Transverse colon (tissue), 4 donors: ENCODE data around the gene SLC39A11. TPM values are rescaled to one million over a fixed set of nuclear protein-coding genes. Genes with fewer than 3 reads are reported as not detected.

Experiments used
- DNase-seq: peaks from one replicate; pipeline ENCODE4 v3.0.0-alpha.2; 2019
- H3K27ac ChIP-seq, 4 donors: fragments of 200-600 bp; sonication (generic); 2 replicates each; pipeline ENCODE4 v1.5.1; 2016 to 2018; ENCODE audit warnings: inconsistent platforms in 4 of 4
- H3K27me3 ChIP-seq: fragments of 200-600 bp; sonication (generic); 2 replicates; pipeline ENCODE4 v1.5.1; 2017; ENCODE audit warnings: inconsistent platforms
- H3K36me3 ChIP-seq, 4 donors: fragments of 200-600 bp; sonication (generic); 2 replicates each; pipeline ENCODE4 v1.5.1; 2017 to 2019; ENCODE audit warnings: inconsistent platforms in 4 of 4
- H3K4me1 ChIP-seq, 4 donors: fragments of 200-600 bp; sonication (generic); 2 replicates each; pipeline ENCODE4 v1.5.1; 2017 to 2020; ENCODE audit warnings: inconsistent platforms in 4 of 4
- H3K4me3 ChIP-seq, 4 donors: fragments of 200-600 bp; sonication (generic); 1 replicate in 1 of 4; 2 replicates in 3 of 4; pipeline versions ENCODE4 v1.5.1 to v1.6.1; 2017 to 2019; ENCODE audit warnings: inconsistent platforms in 4 of 4
- H3K9me3 ChIP-seq, 2 donors: fragments of 200-600 bp; sonication (generic); 2 replicates each; pipeline ENCODE4 v1.5.1; 2017 to 2019; ENCODE audit warnings: inconsistent platforms in 2 of 2
- CTCF ChIP-seq, 5 experiments: fragments of 200-600 bp in 3 of 5; fragments of 450-650 bp in 2 of 5; sonication (generic) in 3 of 5; IDR thresholded peaks; 1 replicate in 2 of 5; 2 replicates in 3 of 5; pipeline ENCODE4 v1.5.1; 2016 to 2017; ENCODE audit warnings: antibody characterized with exemption in 5 of 5, inconsistent platforms in 3 of 5, mild to moderate bottlenecking in 2 of 5, moderate library complexity in 1 of 5
- EP300 ChIP-seq: sonication (generic); formaldehyde crosslinking; IDR thresholded peaks from one replicate; pipeline ENCODE4 v1.6.1; 2017; ENCODE audit warnings: antibody characterized with exemption, low read depth
- POLR2A ChIP-seq: fragments of 450-650 bp; IDR thresholded peaks from one replicate; pipeline ENCODE4 v1.6.1; 2016; ENCODE audit warnings: antibody characterized with exemption, mild to moderate bottlenecking, moderate library complexity
- POLR2AphosphoS5 ChIP-seq, 3 donors: sonication (generic); formaldehyde crosslinking; IDR thresholded peaks; one replicate each; pipeline ENCODE4 v1.6.1; 2016; ENCODE audit warnings: antibody characterized with exemption in 3 of 3
- WGBS, 2 donors: methylation state at CpG; one replicate each; pipeline ENCODE4 v1.1.5; 2018; ENCODE audit warnings: low coverage in 1 of 2; 5-methylcytosine and 5-hydroxymethylcytosine counted together
- in situ Hi-C, 4 donors: fragments of 200-750 bp; cut with MboI; loops; one replicate each; pipeline versions ENCODE4 v1.15.0 to v1.15.1; 2017; ENCODE audit warnings: low sequenced_read_pairs in 3 of 4, low pct_ligation_motif_present in 1 of 4, low pct_unique_long_range_greater_than_20kb in 1 of 4
- intact Hi-C: fragments of 100-400 bp; cut with DNase I; formaldehyde crosslinking; loops from one replicate; pipeline ENCODE4 v1.15.1; 2023; ENCODE audit warnings: low total_unique reads
- total RNA-seq, 4 donors: library from RNA; depleted of rRNA; stranded (reverse); fragments of >200 nt; gene quantifications; one replicate each; pipeline ENCODE4 v1.1.0, GENCODE V29; 2016

The SLC39A11 gene
- total RNA-seq, 4 donors from 2014 or later: 20.7 to 49.7 (median 33.3) TPM

GRCh38 chr17:72846399-72846798 lies 246.1 kb downstream of the SLC39A11 start:
- TF ChIP-seq POLR2A: no peak
- TF ChIP-seq CTCF (IDR thresholded peaks at IDR 0.05): no peak
- no peak for TF ChIP-seq EP300
- no peak for TF ChIP-seq POLR2AphosphoS5 (IDR thresholded peaks at IDR 0.05)
- H3K27ac ChIP-seq: no peak overlapping the region

GRCh38 chr17:72843591-72843990 lies 248.9 kb downstream of the SLC39A11 start:
- Histone ChIP-seq H3K27ac (no peak overlapping the region), H3K4me1 (no peaks in the 10 kb centered on the region), H3K36me3 (no peaks in the 10 kb centered on the region), H3K9me3 (no peaks in the 10 kb centered on the region), H3K27me3 (no peaks in the 10 kb centered on the region), H3K4me3 (no peak overlapping the region)
- in situ Hi-C loops (no loop called here), intact Hi-C loops (no loop called here)
- no peak for TF ChIP-seq POLR2AphosphoS5 (IDR thresholded peaks at IDR 0.05)
- no peak for TF ChIP-seq POLR2A
- TF ChIP-seq EP300: no peak
- no peak for TF ChIP-seq CTCF (IDR thresholded peaks at IDR 0.05)
- DNase-seq: no peak
- 64 to 74% methylated on average over 3 to 6 of the region's 6 CpGs for WGBS, 2 donors

More at GRCh38 chr17:72846399-72846798, 246.1 kb downstream of the SLC39A11 start:
- in situ Hi-C loops (no loop called here), intact Hi-C loops (no loop called here)
- H3K4me3 ChIP-seq: no peak overlapping the region
- DNase-seq: no peak
- H3K36me3 ChIP-seq: no peaks in the 10 kb centered on the region
- H3K27me3 ChIP-seq: no peaks in the 10 kb centered on the region
- no peaks in the 10 kb centered on the region for H3K4me1 ChIP-seq
- no peaks in the 10 kb centered on the region for H3K9me3 ChIP-seq
- WGBS, 2 donors: 67 to 93% methylated on average over 1 of the region's 1 CpG

GRCh38 chr17:72840019-72840418 lies 252.5 kb downstream of the SLC39A11 start:
- Histone ChIP-seq H3K4me3 (no peak overlapping the region), H3K27ac (no peak overlapping the region), H3K27me3 (no peaks in the 10 kb centered on the region), H3K9me3 (no peaks in the 10 kb centered on the region), H3K36me3 (no peaks in the 10 kb centered on the region), H3K4me1 (no peaks in the 10 kb centered on the region)
- no peak for DNase-seq
- intact Hi-C loops (no loop called here), in situ Hi-C loops (no loop called here)
- TF ChIP-seq EP300 (no peak), CTCF (IDR thresholded peaks at IDR 0.05) (no peak), POLR2AphosphoS5 (IDR thresholded peaks at IDR 0.05) (no peak), POLR2A (no peak)

DNA sequence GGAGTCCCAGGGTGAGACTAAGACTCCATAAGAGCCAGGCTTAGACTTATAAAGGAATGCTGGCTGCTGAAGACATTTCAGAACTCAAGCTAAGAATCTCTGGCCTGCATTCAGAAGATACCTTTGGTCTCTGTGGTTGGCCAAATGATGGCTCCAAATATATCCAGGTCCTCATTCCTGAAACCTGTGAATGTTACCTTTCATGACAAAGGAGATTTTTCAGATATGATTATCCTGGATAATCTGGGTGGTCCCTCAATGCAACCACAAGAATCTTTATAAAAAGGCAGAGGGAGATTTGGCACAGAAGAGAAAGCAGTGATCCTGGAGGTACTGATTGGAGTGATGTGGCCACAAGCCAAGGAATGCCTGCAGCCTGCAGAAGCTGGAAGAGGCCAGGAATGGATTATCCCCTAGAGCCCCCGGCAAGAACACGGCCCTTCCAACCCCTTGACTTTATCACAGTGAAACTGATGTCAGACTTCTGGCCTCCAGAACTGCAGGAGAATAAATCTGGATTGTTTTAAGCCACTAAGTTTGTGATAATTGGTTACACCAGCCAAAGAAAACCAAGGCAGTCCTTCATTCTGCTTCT lies 253.3 kb downstream of the SLC39A11 start:
- Histone ChIP-seq H3K36me3 (no peaks in the 10 kb centered on the region), H3K4me1 (no peaks in the 10 kb centered on the region), H3K9me3 (no peaks in the 10 kb centered on the region), H3K27ac (no peak overlapping the region), H3K4me3 (no peak overlapping the region), H3K27me3 (no peaks in the 10 kb centered on the region)
- intact Hi-C loops: no loop called here
- 79 to 80% methylated on average over 1 to 2 of the region's 2 CpGs for WGBS, 2 donors
- no peak for TF ChIP-seq CTCF (IDR thresholded peaks at IDR 0.05)
- no peak for TF ChIP-seq POLR2AphosphoS5 (IDR thresholded peaks at IDR 0.05)
- no peak for TF ChIP-seq POLR2A
- no peak for TF ChIP-seq EP300
- DNase-seq: no peak
- in situ Hi-C loops: no loop called here
